HCT116 (cell line): ENCODE data around the gene CLCN5. TPM values are rescaled to one million over a fixed set of nuclear protein-coding genes. Genes with fewer than 3 reads are reported as not detected.

Experiments used
- ATAC-seq: fragments of 200-7000 bp; cut with Tn5 transposase; 2 replicates; pipeline ENCODE4 v1.9.1; 2020; ENCODE audit warnings: mild to moderate bottlenecking, moderate library complexity
- BruUV-seq: library from RNA; stranded (reverse); fragments of 400-500 nt; replicated peaks from 2 replicates; lab custom pipeline; 2021; lab: Mats Ljungman, UMichigan
- CTCF ChIA-PET: fragments of 300-600 bp; sonication (Branson Sonifier 250); formaldehyde crosslinking; loops from one replicate; lab custom pipeline; 2021; ENCODE audit warnings: antibody characterized with exemption; lab: Charles Lee
- POLR2A ChIA-PET: fragments of 300-600, 350-600 bp; sonication (Branson Sonifier 250); formaldehyde crosslinking; loops from one replicate; lab custom pipeline; 2021; ENCODE audit warnings: antibody characterized with exemption; lab: Charles Lee
- RAD21 ChIA-PET, 2 experiments: fragments of 300-600 bp; sonication (Branson Sonifier 250); formaldehyde crosslinking; loops; one replicate each; lab custom pipeline; 2023; ENCODE audit warnings: low total read pairs in 2 of 2; ENCODE audit not compliant: uncharacterized antibody in 2 of 2, unreplicated experiment in 2 of 2, low non-redundant PET in 1 of 2; lab: Charles Lee
- DNase-seq: peaks from one replicate; pipeline ENCODE4 v3.0.0-alpha.2; 2010; ENCODE audit warnings: low read depth, low spot score
- H2AFZ ChIP-seq: fragments of 200-600 bp; shearing (Covaris generic), sonication (generic); 2 replicates; pipeline ENCODE4 v1.6.1; 2017; ENCODE audit warnings: low read depth, mixed run types, mixed read lengths, antibody characterized with exemption, low read length; ENCODE audit not compliant: poor library complexity, severe bottlenecking
- H3K27ac ChIP-seq: 2 replicates; pipeline ENCODE4 v1.5.1; 2012; ENCODE audit warnings: low read depth, low read length
- H3K27me3 ChIP-seq: fragments of 200-600 bp; sonication (generic); 2 replicates; pipeline ENCODE4 v1.6.1; 2016; ENCODE audit warnings: mixed run types, low read length, mixed read lengths; ENCODE audit not compliant: insufficient read depth
- H3K36me3 ChIP-seq, 2 experiments: fragments of 200-500 bp in 1 of 2; fragments of 200-600 bp in 1 of 2; sonication (Bioruptor generic) in 1 of 2; sonication (generic) in 1 of 2; 2 replicates each; pipeline versions ENCODE4 v1.5.1 to v1.6.1; 2014 to 2016; ENCODE audit warnings: low read length in 2 of 2, inconsistent platforms in 1 of 2, mixed read lengths in 1 of 2, mixed run types in 1 of 2; ENCODE audit not compliant: insufficient read depth in 2 of 2, control insufficient read depth in 1 of 2
- H3K4me1 ChIP-seq, 2 experiments: fragments of 200-600 bp in 1 of 2; sonication (generic) in 1 of 2; 2 replicates each; pipeline versions ENCODE4 v1.5.1 to v1.6.1; 2012 to 2017; ENCODE audit warnings: low read length in 2 of 2, inconsistent platforms in 1 of 2, mild to moderate bottlenecking in 1 of 2, mixed read lengths in 1 of 2, mixed run types in 1 of 2, moderate library complexity in 1 of 2; ENCODE audit not compliant: insufficient read depth in 2 of 2, control insufficient read depth in 1 of 2
- H3K4me2 ChIP-seq: fragments of 200-600 bp; sonication (generic); 2 replicates; pipeline ENCODE4 v1.6.1; 2017; ENCODE audit warnings: mixed run types, low read length, mixed read lengths
- H3K4me3 ChIP-seq, 2 experiments: fragments of 200-600 bp in 1 of 2; sonication (generic) in 1 of 2; replicated peaks in 1 of 2; 2 replicates each; pipeline ENCODE4 v1.5.1; 2011 to 2016; ENCODE audit warnings: low read length in 2 of 2, control low read depth in 1 of 2, low read depth in 1 of 2, mild to moderate bottlenecking in 1 of 2, mixed read lengths in 1 of 2, mixed run types in 1 of 2
- H3K79me2 ChIP-seq: fragments of 200-600 bp; sonication (generic); 2 replicates; pipeline ENCODE4 v1.6.1; 2017; ENCODE audit warnings: mild to moderate bottlenecking, mixed run types, low read length, moderate library complexity, mixed read lengths; ENCODE audit not compliant: insufficient read depth
- H3K9ac ChIP-seq: fragments of 200-600 bp; sonication (generic); 2 replicates; pipeline ENCODE4 v1.6.1; 2016; ENCODE audit warnings: low read length, mixed read lengths
- H3K9me2 ChIP-seq: fragments of 200-600 bp; sonication (generic), shearing (Covaris generic); 2 replicates; pipeline ENCODE4 v1.6.1; 2017; ENCODE audit warnings: mixed run types, mild to moderate bottlenecking, moderate library complexity; ENCODE audit not compliant: insufficient read depth
- H3K9me3 ChIP-seq, 2 experiments: fragments of 200-500 bp in 1 of 2; fragments of 200-600 bp in 1 of 2; sonication (Bioruptor generic) in 1 of 2; sonication (generic) in 1 of 2; 2 replicates each; pipeline ENCODE4 v1.6.1; 2014 to 2017; ENCODE audit warnings: low read length in 2 of 2, mixed read lengths in 2 of 2, inconsistent platforms in 1 of 2, low read depth in 1 of 2, mild to moderate bottlenecking in 1 of 2, mixed run types in 1 of 2, moderate library complexity in 1 of 2; ENCODE audit not compliant: control insufficient read depth in 1 of 2, insufficient read depth in 1 of 2
- H4K20me1 ChIP-seq: fragments of 200-600 bp; sonication (generic), shearing (Covaris generic); 2 replicates; pipeline ENCODE4 v1.6.1; 2017; ENCODE audit warnings: mixed run types, mild to moderate bottlenecking, moderate library complexity; ENCODE audit not compliant: insufficient read depth
- ATF3 ChIP-seq: IDR thresholded peaks from 2 replicates; pipeline ENCODE4 v1.6.1; 2012
- CEBPB ChIP-seq: IDR thresholded peaks from 2 replicates; pipeline ENCODE4 v1.6.1; 2012; ENCODE audit warnings: low read depth
- CTCF ChIP-seq, 3 experiments: fragments of 200-600 bp in 1 of 3; sonication (generic) in 1 of 3; IDR thresholded peaks in 2 of 3; conservative IDR thresholded peaks in 1 of 3; 2 replicates each; pipeline ENCODE4 v1.5.1; 2012 to 2017; ENCODE audit warnings: low read depth in 2 of 3, low read length in 2 of 3, antibody characterized with exemption in 1 of 3, borderline replicate concordance in 1 of 3, control low read depth in 1 of 3, mild to moderate bottlenecking in 1 of 3, mixed read lengths in 1 of 3, mixed run types in 1 of 3, moderate library complexity in 1 of 3; ENCODE audit not compliant: insufficient read depth in 1 of 3
- EGR1 ChIP-seq: IDR thresholded peaks from 2 replicates; pipeline ENCODE4 v1.6.1; 2012; ENCODE audit warnings: low read depth
- ELF1 ChIP-seq: IDR thresholded peaks from 2 replicates; pipeline ENCODE4 v1.6.1; 2012; ENCODE audit warnings: low read depth, borderline replicate concordance
- EZH2 ChIP-seq: fragments of 200-600 bp; sonication (generic); IDR thresholded peaks from 2 replicates; pipeline ENCODE4 v1.6.1; 2017; ENCODE audit warnings: antibody characterized with exemption, mixed run types
- EZH2phosphoT487 ChIP-seq: fragments of 200-600 bp; IDR thresholded peaks from 2 replicates; pipeline ENCODE4 v1.6.1; 2018; ENCODE audit warnings: antibody characterized with exemption, borderline replicate concordance
- JUND ChIP-seq: IDR thresholded peaks from 2 replicates; pipeline ENCODE4 v1.6.1; 2012
- POLR2A ChIP-seq: IDR thresholded peaks from 2 replicates; pipeline ENCODE4 v1.7.0; 2011; ENCODE audit warnings: borderline replicate concordance; ENCODE audit not compliant: insufficient read depth, insufficient read length; ENCODE audit errors: extremely low read depth
- POLR2AphosphoS5 ChIP-seq: IDR thresholded peaks from 2 replicates; pipeline ENCODE4 v1.6.1; 2011; ENCODE audit warnings: mild to moderate bottlenecking, low read depth, low read length, moderate library complexity
- RAD21 ChIP-seq: IDR thresholded peaks from 2 replicates; pipeline ENCODE4 v1.6.1; 2012; ENCODE audit warnings: low read depth, mild to moderate bottlenecking
- SP1 ChIP-seq: IDR thresholded peaks from 2 replicates; pipeline ENCODE4 v1.6.1; 2012; ENCODE audit warnings: low read depth
- SRF ChIP-seq: IDR thresholded peaks from 2 replicates; pipeline ENCODE4 v1.6.1; 2012; ENCODE audit warnings: low read depth
- TCF7L2 ChIP-seq: IDR thresholded peaks from 2 replicates; pipeline ENCODE4 v1.7.0; 2011; ENCODE audit warnings: borderline replicate concordance, inconsistent platforms; ENCODE audit not compliant: insufficient read depth, insufficient read length; ENCODE audit errors: extremely low read depth
- YY1 ChIP-seq: IDR thresholded peaks from 2 replicates; pipeline ENCODE4 v1.6.1; 2011; ENCODE audit warnings: low read length, low read depth, moderate library complexity, mild to moderate bottlenecking; ENCODE audit not compliant: insufficient replicate concordance; ENCODE audit errors: extremely low read depth
- ZBTB33 ChIP-seq: IDR thresholded peaks from 2 replicates; pipeline ENCODE4 v1.6.1; 2011; ENCODE audit warnings: mild to moderate bottlenecking, low read length, moderate library complexity; ENCODE audit not compliant: insufficient replicate concordance; ENCODE audit errors: extremely low read depth
- ZNF274 ChIP-seq: fragments of 200-500 bp; sonication (Bioruptor generic); IDR thresholded peaks from 2 replicates; pipeline ENCODE4 v1.6.1; 2014; ENCODE audit warnings: mild to moderate bottlenecking, low read depth, low read length, inconsistent platforms
- intact Hi-C: fragments of 100-400 bp; cut with micrococcal nuclease; formaldehyde crosslinking; loops from 2 replicates; pipeline ENCODE4 v1.10.0; 2022
- total RNA-seq: library from RNA; stranded (reverse); gene quantifications from one replicate; pipeline ENCODE4 v1.2.1, GENCODE V29; 2021; ENCODE audit not compliant: unreplicated experiment
- TF ChIP-seq, protein P1 (sequence below): IDR thresholded peaks from 2 replicates; pipeline ENCODE4 v1.6.1; 2012; ENCODE audit warnings: low read depth
- TF ChIP-seq, protein P2 (sequence below): IDR thresholded peaks from 2 replicates; pipeline ENCODE4 v1.6.1; 2012

CLCN5 gene
- total RNA-seq, 1 experiment from 2014 or later = 6.1 TPM

- ChIA-PET CTCF (interaction anchor here (1.3 kb wide), 1 partner anchor 76 kb away, joined by 3 read pairs; no protein-coding TSS in a partner anchor), POLR2A (interaction anchor here (0.5 kb wide), 1 partner anchor 698 kb away, joined by 8 read pairs; no protein-coding TSS in a partner anchor), RAD21 (no interaction called here)
- no peak overlapping the region for H2AFZ ChIP-seq
- DNase-seq (no peak), ATAC-seq (peak; percentile 26; the same call in 1 of the 2 replicates)
- 0 out of 4 replicates have a peak overlapping the region, but pooled peaks of 1 of the 2 experiments have one; percentile 49 for H3K4me3 ChIP-seq
- no TSS peak for BruUV-seq
- no peaks in the 10 kb centered on the region for H3K36me3 ChIP-seq
- no peak overlapping the region for H3K9ac ChIP-seq
- no peaks in the 10 kb centered on the region for H3K79me2 ChIP-seq
- no peaks in the 10 kb centered on the region for H4K20me1 ChIP-seq
- peak overlapping the region; percentile 74 for H3K4me2 ChIP-seq
- no peaks in the 10 kb centered on the region for H3K27me3 ChIP-seq
- H3K9me3 ChIP-seq = no peaks in the 10 kb centered on the region
- H3K4me1 ChIP-seq = peaks cover 6 to 44% of the 10 kb centered on the region in 2 experiments
- intact Hi-C loops = no loop called here
- no peaks in the 10 kb centered on the region for H3K9me2 ChIP-seq
- peak overlapping the region; percentile 19; the same call in 1 of the 2 replicates for H3K27ac ChIP-seq
- TF ChIP-seq YY1 (no peak), SP1 (no peak), TCF7L2 (no peak), POLR2AphosphoS5 (no peak), EGR1 (no peak), RAD21 (no peak), SRF (no peak), ZBTB33 (no peak), CTCF (IDR thresholded peaks at IDR 0.05 in 2 of 3, conservative IDR thresholded peaks at IDR 0.05 in 1 of 3; ENCODE audit: borderline replicate concordance in 1 of 3, insufficient read depth in 1 of 3, low read depth in 2 of 3, low read length in 2 of 3) (no peak), ZNF274 (no peak), ELF1 (no peak), EZH2phosphoT487 (no peak), JUND (no peak), CEBPB (no peak), ATF3 (no peak), POLR2A (no peak), EZH2 (no peak)
- TF ChIP-seq, protein P1, sequence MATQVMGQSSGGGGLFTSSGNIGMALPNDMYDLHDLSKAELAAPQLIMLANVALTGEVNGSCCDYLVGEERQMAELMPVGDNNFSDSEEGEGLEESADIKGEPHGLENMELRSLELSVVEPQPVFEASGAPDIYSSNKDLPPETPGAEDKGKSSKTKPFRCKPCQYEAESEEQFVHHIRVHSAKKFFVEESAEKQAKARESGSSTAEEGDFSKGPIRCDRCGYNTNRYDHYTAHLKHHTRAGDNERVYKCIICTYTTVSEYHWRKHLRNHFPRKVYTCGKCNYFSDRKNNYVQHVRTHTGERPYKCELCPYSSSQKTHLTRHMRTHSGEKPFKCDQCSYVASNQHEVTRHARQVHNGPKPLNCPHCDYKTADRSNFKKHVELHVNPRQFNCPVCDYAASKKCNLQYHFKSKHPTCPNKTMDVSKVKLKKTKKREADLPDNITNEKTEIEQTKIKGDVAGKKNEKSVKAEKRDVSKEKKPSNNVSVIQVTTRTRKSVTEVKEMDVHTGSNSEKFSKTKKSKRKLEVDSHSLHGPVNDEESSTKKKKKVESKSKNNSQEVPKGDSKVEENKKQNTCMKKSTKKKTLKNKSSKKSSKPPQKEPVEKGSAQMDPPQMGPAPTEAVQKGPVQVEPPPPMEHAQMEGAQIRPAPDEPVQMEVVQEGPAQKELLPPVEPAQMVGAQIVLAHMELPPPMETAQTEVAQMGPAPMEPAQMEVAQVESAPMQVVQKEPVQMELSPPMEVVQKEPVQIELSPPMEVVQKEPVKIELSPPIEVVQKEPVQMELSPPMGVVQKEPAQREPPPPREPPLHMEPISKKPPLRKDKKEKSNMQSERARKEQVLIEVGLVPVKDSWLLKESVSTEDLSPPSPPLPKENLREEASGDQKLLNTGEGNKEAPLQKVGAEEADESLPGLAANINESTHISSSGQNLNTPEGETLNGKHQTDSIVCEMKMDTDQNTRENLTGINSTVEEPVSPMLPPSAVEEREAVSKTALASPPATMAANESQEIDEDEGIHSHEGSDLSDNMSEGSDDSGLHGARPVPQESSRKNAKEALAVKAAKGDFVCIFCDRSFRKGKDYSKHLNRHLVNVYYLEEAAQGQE = no peak
- TF ChIP-seq, protein P2, sequence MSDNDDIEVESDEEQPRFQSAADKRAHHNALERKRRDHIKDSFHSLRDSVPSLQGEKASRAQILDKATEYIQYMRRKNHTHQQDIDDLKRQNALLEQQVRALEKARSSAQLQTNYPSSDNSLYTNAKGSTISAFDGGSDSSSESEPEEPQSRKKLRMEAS = no peak
These were observed 73.5 kb downstream of the CLCN5 start for GRCh38 chrX:49995795-49996455.
